Loucy (cell line): Measurements from ENCODE around the gene DLX1.
"Not testable (repeated sequence)": the region's sequence is repeated elsewhere in the genome, so short reads cannot be mapped to it uniquely, and the experiment has no call there.

Source experiments
- H2AFZ ChIP-seq: fragments of 200-600 bp; sonication (generic); 2 replicates; pipeline ENCODE4 v1.6.0; 2016; ENCODE audit warnings: antibody characterized with exemption, mild to moderate bottlenecking, low read length, moderate library complexity
- H3F3A ChIP-seq: fragments of 200-600 bp; 2 replicates; pipeline ENCODE4 v1.6.0; 2016; ENCODE audit warnings: antibody characterized with exemption, low read depth, mild to moderate bottlenecking
- H3K27me3 ChIP-seq: fragments of 200-600 bp; sonication (generic); 2 replicates; pipeline ENCODE4 v1.6.1; 2014; ENCODE audit warnings: low read length, mild to moderate bottlenecking; ENCODE audit not compliant: insufficient read depth, poor library complexity, severe bottlenecking
- H3K36me3 ChIP-seq: fragments of 200-600 bp; sonication (generic); 2 replicates; pipeline ENCODE4 v1.6.1; 2016; ENCODE audit warnings: low read length; ENCODE audit not compliant: insufficient read depth
- H3K4me1 ChIP-seq: fragments of 200-600 bp; sonication (generic); 2 replicates; pipeline ENCODE4 v1.5.1; 2014; ENCODE audit warnings: low read length, mild to moderate bottlenecking; ENCODE audit not compliant: insufficient read depth, poor library complexity, severe bottlenecking
- H3K4me2 ChIP-seq: fragments of 200-600 bp; sonication (generic); 2 replicates; pipeline ENCODE4 v1.6.0; 2014; ENCODE audit warnings: antibody characterized with exemption, low read length, low read depth, mild to moderate bottlenecking; ENCODE audit not compliant: poor library complexity, severe bottlenecking
- H3K4me3 ChIP-seq: fragments of 200-600 bp; sonication (generic); 2 replicates; pipeline ENCODE4 v1.5.1; 2014; ENCODE audit warnings: low read length, mild to moderate bottlenecking, mixed read lengths; ENCODE audit not compliant: poor library complexity, severe bottlenecking
- H3K79me2 ChIP-seq: fragments of 200-600 bp; sonication (generic); 2 replicates; pipeline ENCODE4 v1.6.1; 2014; ENCODE audit warnings: low read length; ENCODE audit not compliant: insufficient read depth
- H3K9ac ChIP-seq: fragments of 200-600 bp; sonication (generic); 2 replicates; pipeline ENCODE4 v1.6.0; 2014; ENCODE audit warnings: mild to moderate bottlenecking, low read depth, low read length, moderate library complexity; ENCODE audit not compliant: poor library complexity, severe bottlenecking
- H3K9me2 ChIP-seq: fragments of 200-600 bp; sonication (generic); replicated peaks from 2 replicates; pipeline ENCODE4 v1.6.1; 2016; ENCODE audit warnings: low read depth, low read length, mixed read lengths
- H3K9me3 ChIP-seq: fragments of 200-600 bp; sonication (generic); 2 replicates; pipeline ENCODE4 v1.6.1; 2014; ENCODE audit warnings: mild to moderate bottlenecking, antibody characterized with exemption, low read length, low read depth; ENCODE audit not compliant: insufficient read depth
- H4K20me1 ChIP-seq: fragments of 200-600 bp; sonication (generic); 2 replicates; pipeline ENCODE4 v1.6.0; 2014; ENCODE audit warnings: antibody characterized with exemption, low read length, mild to moderate bottlenecking; ENCODE audit not compliant: insufficient read depth, poor library complexity, severe bottlenecking
- EZH2phosphoT487 ChIP-seq: fragments of 200-600 bp; IDR thresholded peaks from 2 replicates; pipeline ENCODE4 v1.6.1; 2018; ENCODE audit warnings: antibody characterized with exemption, mild to moderate bottlenecking, moderate library complexity, borderline replicate concordance
- TF ChIP-seq, protein P1 (sequence below): fragments of 200-600 bp; sonication (generic); conservative IDR thresholded peaks from 2 replicates; pipeline ENCODE4 v1.5.1; 2014; ENCODE audit warnings: mild to moderate bottlenecking, antibody characterized with exemption, low read length

Gene DLX1

DNA sequence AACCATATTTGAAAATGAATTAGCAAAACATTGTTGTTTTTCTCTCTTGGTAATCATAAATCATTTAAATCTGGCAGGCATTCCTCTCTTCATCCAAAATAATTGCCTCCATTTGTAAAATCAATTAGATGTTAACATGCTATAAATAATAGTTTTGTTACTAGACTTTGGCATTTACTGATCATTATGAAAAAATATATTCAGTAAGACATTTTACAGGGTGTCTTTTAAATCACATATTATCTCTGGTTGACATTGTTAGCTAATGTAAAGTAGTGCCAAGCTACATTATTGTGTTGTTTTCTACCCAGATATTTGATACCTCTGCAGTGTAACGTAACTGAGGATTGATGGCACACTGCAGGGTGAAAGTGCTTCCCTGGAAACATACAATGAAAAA is 31.8 kb upstream of the DLX1 start:
- no peak overlapping the region for H2AFZ ChIP-seq
- H3K9ac ChIP-seq, result no peak overlapping the region
- no peaks in the 10 kb centered on the region for H4K20me1 ChIP-seq
- H3K9me2 ChIP-seq, result no peaks in the 10 kb centered on the region
- no peak overlapping the region for H3K4me3 ChIP-seq
- H3K27me3 ChIP-seq, result no peaks in the 10 kb centered on the region
- TF ChIP-seq, protein P1, sequence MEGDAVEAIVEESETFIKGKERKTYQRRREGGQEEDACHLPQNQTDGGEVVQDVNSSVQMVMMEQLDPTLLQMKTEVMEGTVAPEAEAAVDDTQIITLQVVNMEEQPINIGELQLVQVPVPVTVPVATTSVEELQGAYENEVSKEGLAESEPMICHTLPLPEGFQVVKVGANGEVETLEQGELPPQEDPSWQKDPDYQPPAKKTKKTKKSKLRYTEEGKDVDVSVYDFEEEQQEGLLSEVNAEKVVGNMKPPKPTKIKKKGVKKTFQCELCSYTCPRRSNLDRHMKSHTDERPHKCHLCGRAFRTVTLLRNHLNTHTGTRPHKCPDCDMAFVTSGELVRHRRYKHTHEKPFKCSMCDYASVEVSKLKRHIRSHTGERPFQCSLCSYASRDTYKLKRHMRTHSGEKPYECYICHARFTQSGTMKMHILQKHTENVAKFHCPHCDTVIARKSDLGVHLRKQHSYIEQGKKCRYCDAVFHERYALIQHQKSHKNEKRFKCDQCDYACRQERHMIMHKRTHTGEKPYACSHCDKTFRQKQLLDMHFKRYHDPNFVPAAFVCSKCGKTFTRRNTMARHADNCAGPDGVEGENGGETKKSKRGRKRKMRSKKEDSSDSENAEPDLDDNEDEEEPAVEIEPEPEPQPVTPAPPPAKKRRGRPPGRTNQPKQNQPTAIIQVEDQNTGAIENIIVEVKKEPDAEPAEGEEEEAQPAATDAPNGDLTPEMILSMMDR, result no peak
- no peak for TF ChIP-seq EZH2phosphoT487
- no peaks in the 10 kb centered on the region for H3F3A ChIP-seq
- H3K9me3 ChIP-seq, result no peaks in the 10 kb centered on the region
- H3K79me2 ChIP-seq, result no peaks in the 10 kb centered on the region
- H3K36me3 ChIP-seq, result no peaks in the 10 kb centered on the region
- H3K4me2 ChIP-seq, result no peak overlapping the region
- peaks cover 18% of the 10 kb centered on the region for H3K4me1 ChIP-seq

DNA sequence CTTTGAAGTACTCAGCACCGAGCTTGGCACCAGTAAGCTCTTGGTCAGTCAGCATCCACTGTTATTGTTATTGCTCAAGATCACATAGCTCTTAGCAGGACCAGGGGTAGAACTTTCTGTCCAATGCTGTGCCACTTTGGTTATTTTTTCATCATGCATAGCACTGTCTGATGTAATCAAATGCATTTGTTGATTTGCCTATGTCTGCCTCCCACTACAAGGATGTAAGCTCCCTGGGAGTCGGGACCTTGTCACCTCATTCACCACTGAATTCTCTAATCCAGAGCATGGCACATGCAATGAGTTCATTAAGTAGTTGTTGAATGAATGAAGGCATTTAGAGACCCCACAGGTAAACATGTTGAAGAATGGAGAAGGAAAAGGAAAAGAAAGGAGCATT is 29.0 kb upstream of the DLX1 start:
- no peak overlapping the region for H3K4me2 ChIP-seq
- no peaks in the 10 kb centered on the region for H4K20me1 ChIP-seq
- TF ChIP-seq, protein P1, result no peak
- H3K9ac ChIP-seq, result no peak overlapping the region
- no peaks in the 10 kb centered on the region for H3K36me3 ChIP-seq
- H2AFZ ChIP-seq, result no peak overlapping the region
- H3K4me3 ChIP-seq, result no peak overlapping the region
- no peaks in the 10 kb centered on the region for H3K9me3 ChIP-seq
- H3K79me2 ChIP-seq, result no peaks in the 10 kb centered on the region
- H3K9me2 ChIP-seq, result no peaks in the 10 kb centered on the region
- peaks cover 21% of the 10 kb centered on the region for H3K4me1 ChIP-seq
- no peaks in the 10 kb centered on the region for H3F3A ChIP-seq
- no peaks in the 10 kb centered on the region for H3K27me3 ChIP-seq

DNA sequence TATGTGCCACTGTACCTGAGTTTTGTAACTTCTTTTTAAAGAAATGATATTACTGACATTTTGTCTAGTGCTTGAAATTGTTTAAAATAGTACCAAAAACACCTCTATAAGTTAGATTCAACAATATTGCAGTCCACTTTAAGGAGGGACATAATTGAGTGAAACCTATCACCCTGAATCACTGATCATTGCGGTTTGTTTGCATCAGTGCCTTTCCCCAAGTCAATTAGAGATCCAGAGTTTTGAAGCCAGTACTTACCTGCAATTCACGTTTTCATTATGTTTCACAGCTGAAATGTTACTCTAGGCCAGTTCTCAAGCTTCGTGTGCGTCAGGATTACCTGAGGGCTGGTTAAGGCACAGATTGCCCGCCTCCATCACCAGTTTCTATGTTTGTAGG is 26.6 kb upstream of the DLX1 start:
- H3F3A ChIP-seq, result no peaks in the 10 kb centered on the region
- H4K20me1 ChIP-seq, result no peaks in the 10 kb centered on the region
- no peaks in the 10 kb centered on the region for H3K9me2 ChIP-seq
- no peak overlapping the region for H3K4me2 ChIP-seq
- no peaks in the 10 kb centered on the region for H3K36me3 ChIP-seq
- H3K27me3 ChIP-seq, result no peaks in the 10 kb centered on the region
- H2AFZ ChIP-seq, result no peak overlapping the region
- H3K9me3 ChIP-seq, result no peaks in the 10 kb centered on the region
- no peaks in the 10 kb centered on the region for H3K79me2 ChIP-seq
- no peak for TF ChIP-seq EZH2phosphoT487
- TF ChIP-seq, protein P1, result no peak
- no peak overlapping the region for H3K9ac ChIP-seq
- H3K4me3 ChIP-seq, result no peak overlapping the region
- H3K4me1 ChIP-seq, result peaks cover 25% of the 10 kb centered on the region

DNA sequence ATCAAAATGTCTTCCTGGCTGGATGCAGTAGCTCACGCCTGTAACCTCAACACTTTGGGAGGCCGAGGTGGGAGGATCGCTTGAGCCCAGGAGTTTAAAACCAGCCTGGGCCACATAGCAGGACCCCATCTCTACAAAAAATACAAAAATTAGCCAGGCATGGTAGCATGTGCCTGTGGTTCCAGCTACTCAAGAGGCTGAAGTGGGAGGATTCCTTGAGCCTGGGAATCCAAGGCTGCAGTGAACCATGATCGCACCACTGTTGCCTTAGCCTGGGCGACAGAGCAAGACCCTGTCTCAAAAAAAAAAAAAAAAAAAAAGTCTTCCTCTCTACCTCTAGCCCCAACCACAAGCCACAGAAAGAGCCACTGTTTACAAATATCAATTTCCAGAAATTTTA is 25.2 kb upstream of the DLX1 start:
- not testable (repeated sequence) for H3F3A ChIP-seq, H4K20me1 ChIP-seq, H3K36me3 ChIP-seq, H3K4me2 ChIP-seq, H3K79me2 ChIP-seq, H3K9me3 ChIP-seq, H3K4me3 ChIP-seq, H2AFZ ChIP-seq, H3K9ac ChIP-seq, H3K27me3 ChIP-seq, H3K9me2 ChIP-seq
- peaks cover 25% of the 10 kb centered on the region for H3K4me1 ChIP-seq
